ENCODE results near the gene ZNF844. TPM values are rescaled to one million over a fixed set of nuclear protein-coding genes. Genes with fewer than 3 reads are reported as not detected.

Gene ZNF844
- total RNA-seq, 2 experiments from 2014 or later: 1.7 to 2.4 TPM

Other genes with a start within 250 kb of the ZNF844 start
- 10 to 100 TPM in 1 of 2 experiments, 1 to 10 TPM in 1; 9.7 to 10.2 TPM for gene ZNF439, start 216.0 kb upstream of the ZNF844 start, total RNA-seq
- 1 to 10 TPM; 3.4 to 4.0 TPM for gene ZNF69, start 176.9 kb upstream of the ZNF844 start, total RNA-seq
- gene ZNF700, start 139.6 kb upstream of the ZNF844 start, total RNA-seq: 10 to 100 TPM; 22.7 to 25.7 TPM
- 1 to 10 TPM; 2.0 to 2.3 TPM for gene ZNF763, start 99.7 kb upstream of the ZNF844 start, total RNA-seq
- under 1 TPM; 0.60 to 0.95 TPM for gene ZNF433, start 29.1 kb upstream of the ZNF844 start, total RNA-seq
- 1 to 10 TPM; 1.1 to 1.7 TPM for gene ZNF878, start 11.8 kb upstream of the ZNF844 start, total RNA-seq
- 1 to 10 TPM; 3.2 to 4.1 TPM for gene ZNF20, start 75.6 kb downstream of the ZNF844 start, total RNA-seq
- gene ZNF625, start 92.0 kb downstream of the ZNF844 start, total RNA-seq: 1 to 10 TPM; 2.9 to 5.2 TPM
- 10 to 100 TPM; 13.9 to 14.7 TPM for gene ZNF136, start 98.4 kb downstream of the ZNF844 start, total RNA-seq
- gene ZNF44, start 230.2 kb downstream of the ZNF844 start, total RNA-seq: 10 to 100 TPM in 1 of 2 experiments, 1 to 10 TPM in 1; 9.8 to 11.6 TPM

Measured in activated CD8-positive, alpha-beta T cell treated with anti-CD3 and anti-CD28 coated beads, Interleukin-2, amount 10 ng/mL, durations not matched to agents 7 days and 5 days (primary cell).